NOMO-1 treated with DMSO at 0.1 percent for 48 hours (cell line): ENCODE measurements around the gene FLRT2.

ENCODE experiments used
- DNase-seq: peaks from one replicate; lab custom pipeline; 2025; ENCODE audit not compliant: unreplicated experiment; lab: John Stamatoyannopoulos, UW

Gene FLRT2

GRCh38 chr14:85530626-85531025, 682 bp downstream of the FLRT2 start:
- DNase-seq = no peak

GRCh38 chr14:85531141-85531586, 1.2 kb downstream of the FLRT2 start:
- no peak for DNase-seq

- no peak for DNase-seq
These were observed 1.8 kb downstream of the FLRT2 start for GRCh38 chr14:85531587-85532373.

GRCh38 chr14:85532374-85533022, 2.6 kb downstream of the FLRT2 start:
- DNase-seq = no peak

GRCh38 chr14:85533023-85533860, 3.3 kb downstream of the FLRT2 start:
- no peak for DNase-seq

- DNase-seq = no peak
These were observed 3.9 kb downstream of the FLRT2 start for GRCh38 chr14:85533861-85534291.

- no peak for DNase-seq
These were observed 4.7 kb downstream of the FLRT2 start for GRCh38 chr14:85534458-85535293.

- no peak for DNase-seq
These were observed 5.4 kb downstream of the FLRT2 start for GRCh38 chr14:85535321-85535720.

GRCh38 chr14:85535991-85536832, 6.3 kb downstream of the FLRT2 start:
- no peak for DNase-seq

- no peak for DNase-seq
These were observed 6.9 kb downstream of the FLRT2 start for GRCh38 chr14:85536833-85537190.

GRCh38 chr14:85537526-85537925, 7.6 kb downstream of the FLRT2 start:
- no peak for DNase-seq

- no peak for DNase-seq
These were observed 8.7 kb downstream of the FLRT2 start for GRCh38 chr14:85538636-85539035.

GRCh38 chr14:85539510-85539909, 9.6 kb downstream of the FLRT2 start:
- DNase-seq = no peak

- no peak for DNase-seq
These were observed 12.7 kb downstream of the FLRT2 start for GRCh38 chr14:85542623-85543022.

GRCh38 chr14:85545738-85546137, 15.8 kb downstream of the FLRT2 start:
- no peak for DNase-seq

GRCh38 chr14:85546390-85546789, 16.4 kb downstream of the FLRT2 start:
- DNase-seq = no peak

GRCh38 chr14:85549697-85550096, 19.8 kb downstream of the FLRT2 start:
- no peak for DNase-seq

GRCh38 chr14:85554106-85554505, 24.2 kb downstream of the FLRT2 start:
- DNase-seq = no peak

GRCh38 chr14:85556267-85556666, 26.3 kb downstream of the FLRT2 start:
- no peak for DNase-seq

GRCh38 chr14:85558505-85558904, 28.6 kb downstream of the FLRT2 start:
- DNase-seq = no peak
